HEK293T (cell line): ENCODE measurements around the gene KLHL29.

ENCODE experiments used
- CTCF ChIA-PET: fragments of 350-600 bp; formaldehyde crosslinking; extraction: SDS; loops from one replicate; lab custom pipeline; 2021; ENCODE audit warnings: antibody characterized with exemption, inconsistent platforms; lab: Yijun Ruan, JAX
- POLR2A ChIA-PET: fragments of 350-600 bp; formaldehyde crosslinking; extraction: SDS; loops from one replicate; lab custom pipeline; 2020; ENCODE audit warnings: antibody characterized with exemption, inconsistent platforms; lab: Yijun Ruan, JAX
- DNase-seq: peaks from one replicate; pipeline ENCODE4 v3.0.0; 2012; ENCODE audit warnings: mixed read lengths; ENCODE audit errors: extremely low spot score
- ARNT ChIP-seq: fragments of 450-650 bp; IDR thresholded peaks from 2 replicates; pipeline ENCODE4 v1.6.1; 2017; ENCODE audit warnings: mild to moderate bottlenecking
- BHLHE40 ChIP-seq: fragments of 450-650 bp; IDR thresholded peaks from 2 replicates; pipeline ENCODE4 v1.6.1; 2016; ENCODE audit warnings: mild to moderate bottlenecking, moderate library complexity, borderline replicate concordance
- CTBP1 ChIP-seq: fragments of 450-650 bp; IDR thresholded peaks from 2 replicates; pipeline ENCODE4 v1.6.1; 2016; ENCODE audit warnings: borderline replicate concordance
- ELF4 ChIP-seq: fragments of 450-650 bp; IDR thresholded peaks from 2 replicates; pipeline ENCODE4 v1.6.1; 2017; ENCODE audit warnings: antibody characterized with exemption
- FOXA1 ChIP-seq: fragments of 450-650 bp; IDR thresholded peaks from 2 replicates; pipeline ENCODE4 v1.6.1; 2016; ENCODE audit warnings: mild to moderate bottlenecking
- FOXK2 ChIP-seq: fragments of 450-650 bp; IDR thresholded peaks from 2 replicates; pipeline ENCODE4 v1.6.1; 2016; ENCODE audit warnings: mild to moderate bottlenecking
- FOXM1 ChIP-seq: fragments of 450-650 bp; IDR thresholded peaks from 2 replicates; pipeline ENCODE4 v1.6.1; 2017; ENCODE audit warnings: mild to moderate bottlenecking, borderline replicate concordance
- HDGF ChIP-seq: fragments of 450-650 bp; IDR thresholded peaks from 2 replicates; pipeline ENCODE4 v1.6.1; 2017; ENCODE audit warnings: antibody characterized with exemption, borderline replicate concordance
- L3MBTL2 ChIP-seq: fragments of 450-650 bp; conservative IDR thresholded peaks from 2 replicates; pipeline ENCODE4 v1.6.1; 2016; ENCODE audit warnings: mild to moderate bottlenecking
- LEF1 ChIP-seq: fragments of 450-650 bp; IDR thresholded peaks from 2 replicates; pipeline ENCODE4 v1.6.1; 2017; ENCODE audit warnings: mild to moderate bottlenecking, borderline replicate concordance
- NFRKB ChIP-seq: fragments of 450-650 bp; IDR thresholded peaks from 2 replicates; pipeline ENCODE4 v1.6.1; 2016; ENCODE audit warnings: mild to moderate bottlenecking, moderate library complexity
- SP1 ChIP-seq: fragments of 450-650 bp; IDR thresholded peaks from 2 replicates; pipeline ENCODE4 v1.6.1; 2017
- SUZ12 ChIP-seq: fragments of 450-650 bp; IDR thresholded peaks from 2 replicates; pipeline ENCODE4 v1.6.1; 2016; ENCODE audit warnings: mild to moderate bottlenecking
- TARDBP ChIP-seq: fragments of 450-650 bp; IDR thresholded peaks from 2 replicates; pipeline ENCODE4 v1.6.1; 2016
- ZNF384 ChIP-seq: fragments of 450-650 bp; IDR thresholded peaks from 2 replicates; pipeline ENCODE4 v1.6.1; 2016
- TF ChIP-seq, protein P1 (sequence below): fragments of 450-650 bp; IDR thresholded peaks from 2 replicates; pipeline ENCODE4 v1.6.1; 2016

The KLHL29 gene

DNA sequence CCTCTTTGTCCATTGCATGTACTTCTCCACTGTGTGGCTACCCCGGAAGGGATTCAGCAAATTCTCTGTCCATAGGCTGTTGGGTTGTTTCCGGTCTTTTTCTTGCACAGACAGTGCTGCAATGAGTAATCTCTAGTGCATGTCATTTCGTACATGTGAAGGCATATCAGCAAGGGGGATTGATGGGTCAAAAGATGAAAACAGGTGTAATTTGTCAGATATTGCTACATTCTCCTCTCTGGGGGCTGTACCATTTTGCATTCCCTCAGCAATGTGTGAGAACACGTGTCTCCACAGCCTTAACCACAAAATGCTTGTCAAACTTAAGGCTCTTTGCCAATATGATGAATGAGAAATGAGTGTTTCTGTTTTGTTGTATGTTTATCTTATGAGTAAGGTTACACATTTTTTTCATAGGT, 60.5 kb downstream of the KLHL29 start:
- TF ChIP-seq HDGF (no peak), SP1 (no peak), NFRKB (no peak), L3MBTL2 (no peak), SUZ12 (no peak), TARDBP (no peak), BHLHE40 (no peak), ARNT (no peak), FOXK2 (no peak), CTBP1 (no peak), ELF4 (no peak), LEF1 (no peak), ZNF384 (no peak), FOXM1 (no peak)
- TF ChIP-seq, protein P1, sequence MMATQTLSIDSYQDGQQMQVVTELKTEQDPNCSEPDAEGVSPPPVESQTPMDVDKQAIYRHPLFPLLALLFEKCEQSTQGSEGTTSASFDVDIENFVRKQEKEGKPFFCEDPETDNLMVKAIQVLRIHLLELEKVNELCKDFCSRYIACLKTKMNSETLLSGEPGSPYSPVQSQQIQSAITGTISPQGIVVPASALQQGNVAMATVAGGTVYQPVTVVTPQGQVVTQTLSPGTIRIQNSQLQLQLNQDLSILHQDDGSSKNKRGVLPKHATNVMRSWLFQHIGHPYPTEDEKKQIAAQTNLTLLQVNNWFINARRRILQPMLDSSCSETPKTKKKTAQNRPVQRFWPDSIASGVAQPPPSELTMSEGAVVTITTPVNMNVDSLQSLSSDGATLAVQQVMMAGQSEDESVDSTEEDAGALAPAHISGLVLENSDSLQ, result no peak
- ChIA-PET CTCF (no interaction called here), POLR2A (no interaction called here)
- no peak for DNase-seq

DNA sequence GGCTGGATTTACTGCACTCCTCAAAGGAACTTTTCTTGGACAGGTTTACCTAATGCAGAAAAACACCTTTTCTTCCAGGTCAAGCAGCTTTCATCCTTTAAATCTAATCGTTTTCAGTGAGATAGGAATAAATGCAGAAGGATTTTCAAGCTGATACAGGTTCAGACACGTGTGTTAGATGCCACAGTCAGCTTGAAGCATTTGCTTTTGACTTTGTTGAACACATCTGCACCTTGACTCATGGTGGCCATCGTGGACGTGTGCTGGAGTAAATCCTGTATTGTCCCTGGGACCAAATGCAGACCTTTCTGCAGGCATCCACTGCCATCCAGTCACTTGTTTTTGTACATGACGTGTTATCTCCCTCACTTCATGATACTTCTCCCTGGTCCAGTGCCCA, 61.9 kb downstream of the KLHL29 start:
- DNase-seq, result no peak
- CTCF ChIA-PET, result no interaction called here
- POLR2A ChIA-PET, result no interaction called here
- TF ChIP-seq FOXM1 (no peak), LEF1 (no peak), SP1 (no peak), ARNT (no peak), HDGF (no peak), ELF4 (no peak), TARDBP (no peak), FOXK2 (no peak), L3MBTL2 (no peak), NFRKB (no peak), ZNF384 (no peak), SUZ12 (no peak), BHLHE40 (no peak), CTBP1 (no peak)
- TF ChIP-seq, protein P1, result no peak

DNA sequence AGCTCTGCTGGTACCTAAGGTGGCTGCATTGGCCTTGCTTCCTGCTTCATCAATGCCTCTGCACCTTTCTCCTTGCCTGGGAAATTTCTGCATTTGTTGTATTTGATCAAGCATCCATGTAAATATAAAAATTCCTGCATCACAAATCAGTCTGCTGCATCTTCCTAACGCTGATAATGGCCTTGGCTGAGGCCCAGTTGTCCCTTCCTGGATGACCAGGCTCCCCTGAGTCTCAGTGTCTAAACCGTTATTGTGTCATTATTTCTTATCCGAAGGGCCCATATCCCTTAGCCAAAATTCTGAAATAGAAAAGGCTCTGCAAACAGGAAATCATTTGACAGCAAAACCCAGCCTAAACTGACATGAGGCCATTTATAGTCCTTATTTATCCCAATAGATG, 62.4 kb downstream of the KLHL29 start:
- ChIA-PET CTCF (no interaction called here), POLR2A (no interaction called here)

DNA sequence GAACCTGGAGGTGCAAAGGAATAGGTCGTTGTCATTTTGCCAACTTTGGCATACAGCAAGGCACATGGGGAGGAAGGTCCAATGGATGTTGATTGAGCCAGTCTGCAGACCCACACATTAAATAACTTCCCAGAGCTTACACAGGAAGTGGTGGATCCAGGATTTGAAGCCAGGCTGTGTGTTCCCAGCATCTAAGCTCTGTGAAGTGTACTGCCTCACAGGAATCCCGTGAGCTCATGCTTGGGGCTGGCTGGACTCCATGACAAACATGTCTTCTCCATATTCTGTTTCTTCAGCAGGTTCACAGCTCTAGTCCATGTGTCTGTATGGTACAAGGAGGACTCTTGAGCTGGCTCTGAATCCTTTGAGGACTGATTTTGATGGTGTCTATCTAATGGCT, 63.9 kb downstream of the KLHL29 start:
- DNase-seq, result no peak
- ChIA-PET CTCF (interaction anchor here (0.5 kb wide), 1 partner anchor 1176 kb away, joined by 3 read pairs; no protein-coding TSS in a partner anchor), POLR2A (no interaction called here)
- no peak for TF ChIP-seq HDGF
- no peak for TF ChIP-seq SUZ12
- TF ChIP-seq SP1, result no peak

More for the DNA sequence above, 62.4 kb downstream of the KLHL29 start:
- no peak for DNase-seq
- TF ChIP-seq BHLHE40 (no peak), FOXK2 (no peak), TARDBP (no peak), HDGF (no peak), ZNF384 (no peak)

DNA sequence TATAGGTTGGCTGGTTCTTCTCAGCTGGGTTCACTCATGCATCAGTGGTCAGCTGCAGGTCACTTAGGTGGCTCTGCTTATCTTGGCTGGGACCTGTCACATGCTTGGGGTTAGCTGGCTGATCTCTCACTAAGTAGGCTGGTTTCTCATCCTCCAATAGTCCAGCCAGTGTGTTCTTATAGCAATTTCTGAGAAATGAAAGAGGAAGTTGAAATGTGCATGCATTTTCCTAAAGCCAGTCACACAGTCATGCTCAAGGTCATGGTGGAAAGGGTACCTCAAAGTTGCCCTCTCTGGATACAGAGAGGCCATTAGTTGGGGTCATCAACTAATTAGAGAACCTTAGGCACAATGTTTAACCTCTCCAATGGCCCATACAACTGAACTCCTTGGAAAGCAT, 64.4 kb downstream of the KLHL29 start:
- TF ChIP-seq ELF4, result no peak
- TF ChIP-seq SUZ12, result no peak
- TF ChIP-seq BHLHE40, result no peak
- TF ChIP-seq ARNT, result no peak
- TF ChIP-seq L3MBTL2, result no peak
- no peak for TF ChIP-seq LEF1
- TF ChIP-seq HDGF, result no peak
- no peak for TF ChIP-seq CTBP1
- ChIA-PET POLR2A (no interaction called here), CTCF (interaction anchor here (0.5 kb wide), 1 partner anchor 1176 kb away, joined by 3 read pairs; no protein-coding TSS in a partner anchor)

DNA sequence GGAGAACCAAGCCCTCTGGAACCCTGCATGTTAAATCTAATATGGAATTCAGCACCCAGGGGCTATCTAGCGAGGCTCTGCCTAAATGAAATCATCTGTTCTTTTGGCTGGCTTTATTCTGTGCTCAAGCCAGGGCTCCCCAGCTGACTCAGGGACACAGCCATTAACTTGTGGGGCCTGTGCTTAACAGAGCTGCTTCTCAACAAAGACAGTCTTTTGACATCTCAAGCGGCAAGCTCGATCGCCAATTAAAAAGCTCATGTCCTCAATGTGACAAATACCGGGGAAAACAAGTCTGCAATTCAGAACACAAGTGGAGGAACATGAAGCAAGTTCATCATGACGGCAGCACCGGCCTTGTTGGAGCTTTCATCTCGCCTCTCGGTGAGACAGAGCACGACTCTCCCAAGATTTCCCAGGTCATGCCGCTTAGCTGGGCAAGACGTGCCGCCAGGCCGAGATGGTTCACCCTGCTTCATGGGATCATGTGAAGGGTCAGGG, 64.9 kb downstream of the KLHL29 start:
- ChIA-PET POLR2A (no interaction called here), CTCF (no interaction called here)
- DNase-seq, result no peak
- no peak for TF ChIP-seq FOXK2
- TF ChIP-seq SP1, result no peak
- no peak for TF ChIP-seq FOXA1
- no peak for TF ChIP-seq ARNT
- TF ChIP-seq ZNF384, result no peak
- TF ChIP-seq SUZ12, result no peak
- TF ChIP-seq FOXM1, result no peak
- TF ChIP-seq, protein P1, result no peak
- no peak for TF ChIP-seq L3MBTL2
- TF ChIP-seq NFRKB, result no peak

More for the DNA sequence above, 64.4 kb downstream of the KLHL29 start:
- no peak for DNase-seq

DNA sequence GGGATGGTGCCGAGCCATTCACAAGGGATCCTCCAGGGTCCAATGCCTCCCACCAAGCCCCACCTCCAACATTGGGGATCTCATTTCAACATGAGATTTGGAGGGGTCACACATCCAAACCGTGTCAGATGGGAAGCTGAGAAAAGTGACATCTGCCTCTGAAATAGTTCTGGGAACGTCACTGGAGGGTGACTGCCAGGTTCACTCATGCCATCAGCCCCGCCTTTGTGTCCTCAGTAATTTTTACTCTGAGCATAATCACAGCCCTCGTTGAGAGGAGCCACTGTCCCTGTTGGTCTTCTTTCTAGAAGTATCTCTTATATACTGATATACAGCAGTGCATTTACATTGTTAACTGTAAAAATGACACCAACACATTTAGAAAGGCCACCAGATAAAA, 67.4 kb downstream of the KLHL29 start:
- TF ChIP-seq, protein P1, result no peak
- no peak for TF ChIP-seq CTBP1
- TF ChIP-seq LEF1, result no peak
- TF ChIP-seq ZNF384, result no peak
- TF ChIP-seq ELF4, result no peak
- no peak for TF ChIP-seq SP1
- no peak for TF ChIP-seq FOXA1
- no peak for TF ChIP-seq TARDBP
- no peak for TF ChIP-seq FOXM1
- no peak for TF ChIP-seq ARNT
- TF ChIP-seq HDGF, result no peak
- no peak for TF ChIP-seq L3MBTL2
- TF ChIP-seq FOXK2, result no peak
- no peak for TF ChIP-seq SUZ12
- no peak for TF ChIP-seq BHLHE40
- no peak for TF ChIP-seq NFRKB
- no peak for DNase-seq
- ChIA-PET POLR2A (no interaction called here), CTCF (interaction anchor here (0.7 kb wide), 1 partner anchor 232 kb away, joined by 3 read pairs; no protein-coding TSS in a partner anchor)
